ENCODE data around the gene PPM1H.

DNA sequence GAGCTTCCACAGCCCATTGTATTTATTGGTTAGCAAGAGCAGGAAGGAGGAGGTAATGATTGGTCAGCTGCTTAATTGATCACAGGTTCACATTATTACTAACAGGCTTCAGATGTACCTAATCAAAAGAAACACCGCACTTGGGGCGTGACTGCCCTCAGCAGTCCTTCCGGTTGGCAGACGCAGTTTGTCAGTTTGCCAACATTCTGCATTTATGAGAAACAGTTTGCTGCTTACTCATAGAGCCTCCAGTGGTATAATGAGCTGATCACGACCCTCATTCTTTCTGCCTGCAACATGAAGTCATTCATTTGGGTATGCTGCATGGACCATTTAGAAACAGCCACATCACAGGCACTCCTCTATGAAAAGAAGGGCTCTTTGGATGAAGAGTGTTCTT lies 42.5 kb upstream of the PPM1H start:
- TF ChIP-seq CTCF (IDR thresholded peaks at IDR 0.05) (no peak), EP300 (IDR thresholded peaks at IDR 0.05) (no peak)
